ENCODE data around the gene RIIAD1.
"Not testable (repeated sequence)": the region's sequence is repeated elsewhere in the genome, so short reads cannot be mapped to it uniquely, and the experiment has no call there.

Gene RIIAD1

DNA sequence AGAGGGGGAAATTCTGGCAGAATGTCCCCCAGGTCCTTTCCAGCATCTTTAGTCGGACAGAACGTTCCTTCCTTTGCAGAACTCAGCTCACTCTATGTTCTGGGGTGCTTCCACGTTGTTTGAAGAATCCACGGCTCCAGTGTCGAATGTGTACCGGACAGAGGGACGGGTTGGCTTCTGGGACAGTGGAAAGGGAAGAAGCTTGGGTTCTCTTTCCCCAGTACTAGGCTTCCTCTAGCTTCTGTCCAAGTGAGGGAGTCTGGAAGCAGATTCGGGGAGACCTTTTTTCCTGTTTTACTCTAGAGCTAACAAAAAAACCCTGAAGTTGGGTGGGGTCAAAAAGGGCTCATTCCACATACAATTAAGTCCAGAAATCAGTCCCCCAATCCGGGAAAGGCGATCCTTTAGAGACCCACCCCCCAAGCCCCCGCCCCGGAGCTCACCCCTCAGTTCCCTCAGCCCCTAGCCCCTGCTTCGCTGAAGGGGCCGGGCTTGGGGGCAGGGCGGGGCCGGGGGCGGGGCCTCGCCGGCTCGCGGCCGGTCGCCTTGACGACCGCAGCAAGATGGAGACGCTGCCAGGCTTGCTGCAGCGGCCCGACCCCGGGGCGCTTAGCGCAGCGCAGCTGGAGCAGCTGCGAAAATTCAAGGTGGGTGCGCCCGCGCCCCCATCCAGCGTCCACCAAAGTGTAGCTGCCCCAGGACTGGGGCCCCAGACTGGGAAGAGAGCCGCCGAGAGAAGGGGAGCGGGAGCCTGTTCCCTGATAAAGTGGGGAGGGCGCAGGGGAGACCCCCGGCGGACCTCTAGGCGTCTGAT lies at the start of gene RIIAD1:
Gene RIIAD1 (plus strand): TSS at position 549 of the 814 bp plus-strand sequence. CDS start 15 bp downstream, at position 564.
- DNase-seq (ENCODE audit: low read depth in 2 of 2): no peak

DNA sequence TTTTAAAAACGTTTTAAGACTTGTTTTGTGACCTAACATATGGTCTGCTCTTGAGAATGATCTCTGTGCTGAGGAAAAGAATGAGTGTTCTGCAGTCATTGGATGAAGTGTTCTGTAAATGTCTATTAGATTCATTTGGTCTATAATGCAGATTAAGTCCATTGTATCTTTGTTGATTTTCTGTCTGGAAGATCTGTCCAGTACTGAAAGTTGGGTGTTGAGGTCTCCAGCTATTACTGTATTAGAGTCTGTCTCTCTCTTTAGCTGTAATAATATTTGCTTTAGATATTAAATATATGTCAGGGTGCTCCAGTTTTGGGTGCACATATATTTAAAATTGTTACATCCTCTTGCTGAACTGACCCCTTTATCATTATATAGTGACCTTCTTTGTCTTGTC lies 47.9 kb upstream of the RIIAD1 start:
- DNase-seq (ENCODE audit: low read depth in 2 of 2): no peak

GRCh38 chr1:151680391-151680790 lies 40.9 kb upstream of the RIIAD1 start:
- DNase-seq (ENCODE audit: low read depth in 2 of 2): no peak

GRCh38 chr1:151680826-151681225 lies 40.5 kb upstream of the RIIAD1 start:
- no peak for DNase-seq (ENCODE audit: low read depth in 2 of 2)

GRCh38 chr1:151681923-151682322 lies 39.4 kb upstream of the RIIAD1 start:
- DNase-seq (ENCODE audit: low read depth in 2 of 2): no peak

DNA sequence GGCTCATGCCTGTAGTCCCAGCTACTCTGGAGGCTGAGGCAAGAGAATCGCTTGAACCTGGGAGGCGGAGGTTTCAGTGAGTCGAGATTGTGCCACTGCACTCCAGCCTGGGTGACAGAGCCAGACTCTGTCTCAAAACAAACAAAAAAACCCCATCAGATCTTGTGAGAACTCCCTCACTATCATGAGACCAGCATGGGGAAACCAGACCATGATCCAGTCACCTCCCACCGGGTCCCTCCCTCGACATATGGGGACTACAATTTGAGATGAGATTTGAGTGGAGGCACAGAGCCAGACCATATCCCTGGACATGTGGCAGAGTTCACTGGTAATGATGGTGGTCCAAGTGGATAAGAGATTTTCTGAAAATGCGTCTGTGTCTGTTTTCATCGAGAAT lies 38.4 kb upstream of the RIIAD1 start:
- DNase-seq (ENCODE audit: low read depth in 2 of 2): not testable (repeated sequence)

- no peak for DNase-seq (ENCODE audit: low read depth in 2 of 2)
Measured at GRCh38 chr1:151684128-151684527, 37.2 kb upstream of the RIIAD1 start.

- no peak for DNase-seq (ENCODE audit: low read depth in 2 of 2)
Measured at GRCh38 chr1:151686561-151686960, 34.8 kb upstream of the RIIAD1 start.

- DNase-seq (ENCODE audit: low read depth in 2 of 2): no peak
Measured at GRCh38 chr1:151689494-151689893, 31.8 kb upstream of the RIIAD1 start.

DNA sequence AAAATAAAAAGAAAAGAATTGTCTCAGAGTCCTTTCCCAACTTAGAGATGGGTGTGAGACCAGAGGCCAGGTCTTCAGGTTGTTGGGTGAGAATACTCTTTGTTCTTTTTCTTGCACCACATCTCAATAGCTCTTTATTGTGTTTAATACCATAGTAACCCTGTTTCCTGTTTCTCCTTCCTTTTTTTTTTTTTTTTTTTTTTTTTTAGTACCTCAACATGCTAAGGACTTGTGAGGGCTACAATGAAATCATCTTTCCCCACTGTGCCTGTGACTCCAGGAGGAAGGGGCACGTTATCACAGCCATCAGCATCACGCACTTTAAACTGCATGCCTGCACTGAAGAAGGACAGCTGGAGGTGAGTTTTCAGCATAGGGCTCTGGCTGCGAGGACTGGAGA lies 29.1 kb upstream of the RIIAD1 start:
- no peak for DNase-seq (ENCODE audit: low read depth in 2 of 2)

GRCh38 chr1:151693057-151693651 lies 28.2 kb upstream of the RIIAD1 start:
- no peak for DNase-seq (ENCODE audit: low read depth in 2 of 2)

GRCh38 chr1:151701515-151701914 lies 19.8 kb upstream of the RIIAD1 start:
- DNase-seq (ENCODE audit: low read depth in 2 of 2): no peak

- DNase-seq (ENCODE audit: low read depth in 2 of 2): no peak
Measured at GRCh38 chr1:151702936-151703335, 18.4 kb upstream of the RIIAD1 start.

DNA sequence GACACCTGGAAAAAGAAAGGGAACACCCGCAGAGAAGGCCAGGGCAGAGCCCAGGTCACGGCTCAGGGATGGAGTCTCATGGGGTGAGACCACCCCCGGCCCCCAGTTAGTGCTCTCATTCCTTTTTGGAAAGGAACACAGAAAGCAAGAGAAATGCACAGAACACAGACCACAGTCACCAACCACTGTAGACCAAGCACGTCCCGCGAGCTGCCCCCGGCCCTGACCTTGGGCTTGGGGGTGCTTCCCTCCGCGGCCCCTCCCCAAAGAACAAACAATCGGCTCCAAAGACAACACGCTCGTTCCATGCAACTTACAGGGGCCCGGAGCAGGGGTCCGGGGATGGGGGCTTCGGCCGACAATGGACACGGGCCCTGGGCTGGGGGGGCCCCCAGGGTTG lies 17.5 kb upstream of the RIIAD1 start:
- no peak for DNase-seq (ENCODE audit: low read depth in 2 of 2)

DNA sequence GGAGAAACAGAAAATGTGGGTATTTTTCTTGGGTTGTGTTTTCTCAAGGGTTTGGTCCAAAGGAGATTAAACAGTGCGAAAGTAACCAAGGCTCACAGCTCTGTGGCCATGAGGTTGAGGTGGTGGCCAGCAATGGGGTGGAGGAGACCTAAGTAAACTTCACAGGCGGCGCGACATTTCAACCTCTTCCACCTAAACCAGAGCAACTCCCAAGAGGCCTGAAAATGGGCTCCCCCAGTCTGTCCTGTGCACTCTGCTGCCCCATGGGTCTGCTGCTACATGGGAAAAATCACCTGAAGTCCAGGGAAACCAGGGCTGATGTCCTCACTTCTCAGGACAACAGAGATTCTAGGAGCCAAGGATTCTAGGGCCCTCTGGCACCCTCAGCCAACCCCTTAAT lies 17.1 kb upstream of the RIIAD1 start:
- DNase-seq (ENCODE audit: low read depth in 2 of 2): no peak

- no peak for DNase-seq (ENCODE audit: low read depth in 2 of 2)
Measured at GRCh38 chr1:151705146-151705545, 16.2 kb upstream of the RIIAD1 start.

DNA sequence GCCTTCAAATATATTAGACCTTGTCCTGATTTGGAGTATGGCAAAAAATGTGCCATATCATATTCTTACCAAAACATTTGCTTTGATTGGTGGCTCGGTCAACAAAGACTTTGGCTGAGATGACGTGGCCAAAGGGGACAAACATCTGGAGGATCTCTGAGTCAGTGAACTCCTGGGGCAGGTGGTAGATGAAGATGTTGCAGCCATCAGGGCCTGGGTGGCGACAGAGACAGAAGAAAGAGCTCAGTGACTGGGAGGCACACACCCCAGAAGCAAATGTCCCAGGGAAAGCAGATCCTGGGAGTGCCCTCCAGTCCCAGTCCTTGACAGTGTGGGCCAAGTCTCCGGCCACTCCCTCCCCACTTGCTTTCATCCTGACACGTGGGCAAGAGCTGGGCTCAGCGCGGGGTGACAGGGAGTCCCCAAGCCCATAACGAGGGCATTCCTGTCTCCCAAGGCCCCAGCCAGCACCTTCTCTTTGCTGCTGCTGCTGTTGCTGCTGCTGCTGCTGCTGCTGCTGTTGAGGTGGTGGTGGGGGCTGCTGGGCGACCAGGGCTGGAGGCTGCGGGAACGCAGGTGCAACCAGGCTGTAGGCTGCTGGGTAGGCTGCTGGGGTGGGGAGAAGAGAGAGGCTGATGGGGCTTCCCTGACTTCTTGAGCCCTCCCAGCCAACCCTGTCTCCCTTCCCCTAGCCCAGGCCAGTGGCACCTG lies 15.4 kb upstream of the RIIAD1 start:
- no peak for DNase-seq (ENCODE audit: low read depth in 2 of 2)

GRCh38 chr1:151706464-151707415 lies 14.6 kb upstream of the RIIAD1 start:
- DNase-seq (ENCODE audit: low read depth in 2 of 2): no peak

DNA sequence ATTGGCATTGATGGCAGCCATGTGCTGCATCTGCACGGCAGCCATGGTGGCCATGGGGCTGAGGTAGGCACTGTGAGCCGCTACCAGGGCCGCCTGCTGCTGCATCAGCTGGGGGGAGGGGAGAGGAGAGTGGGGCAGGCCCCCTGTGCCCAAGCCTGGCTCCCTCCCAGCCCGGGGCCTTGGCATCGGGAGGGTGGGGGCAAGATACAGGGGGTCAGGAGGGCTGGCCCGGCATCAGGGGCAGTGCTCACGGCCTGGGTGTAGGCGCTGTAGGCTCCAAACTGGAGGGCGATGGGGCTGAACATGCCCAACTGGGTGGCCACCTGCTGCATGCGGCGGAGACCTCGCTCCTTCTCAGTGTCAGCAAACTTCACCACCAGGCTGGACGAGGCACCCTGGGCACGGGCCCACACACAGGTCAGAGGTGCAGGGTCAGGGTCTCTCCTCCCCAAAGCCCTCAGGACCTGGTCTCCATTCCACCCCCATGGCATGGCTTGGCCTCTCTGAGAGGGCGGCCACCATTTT lies 13.7 kb upstream of the RIIAD1 start:
- no peak for DNase-seq (ENCODE audit: low read depth in 2 of 2)

DNA sequence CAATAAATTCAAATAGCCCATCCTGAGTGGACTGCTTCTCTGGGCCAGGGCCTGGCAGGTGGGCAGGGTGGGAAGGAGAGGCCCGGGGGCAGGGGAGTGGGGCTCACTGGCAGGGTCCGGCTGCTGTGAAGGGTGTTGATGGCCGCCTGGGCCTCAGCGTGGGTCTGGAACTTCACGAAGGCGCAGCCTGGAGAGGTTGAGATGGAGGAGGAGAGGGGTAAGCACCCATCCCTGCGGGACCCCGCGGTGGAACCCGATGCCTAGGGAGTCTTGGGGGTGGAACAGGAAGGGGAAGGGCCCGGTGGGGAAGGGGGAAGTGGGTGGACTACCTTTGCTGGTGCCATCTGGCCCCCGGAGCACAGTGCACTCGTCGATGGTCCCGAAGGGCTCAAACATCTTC lies 12.4 kb upstream of the RIIAD1 start:
- no peak for DNase-seq (ENCODE audit: low read depth in 2 of 2)

DNA sequence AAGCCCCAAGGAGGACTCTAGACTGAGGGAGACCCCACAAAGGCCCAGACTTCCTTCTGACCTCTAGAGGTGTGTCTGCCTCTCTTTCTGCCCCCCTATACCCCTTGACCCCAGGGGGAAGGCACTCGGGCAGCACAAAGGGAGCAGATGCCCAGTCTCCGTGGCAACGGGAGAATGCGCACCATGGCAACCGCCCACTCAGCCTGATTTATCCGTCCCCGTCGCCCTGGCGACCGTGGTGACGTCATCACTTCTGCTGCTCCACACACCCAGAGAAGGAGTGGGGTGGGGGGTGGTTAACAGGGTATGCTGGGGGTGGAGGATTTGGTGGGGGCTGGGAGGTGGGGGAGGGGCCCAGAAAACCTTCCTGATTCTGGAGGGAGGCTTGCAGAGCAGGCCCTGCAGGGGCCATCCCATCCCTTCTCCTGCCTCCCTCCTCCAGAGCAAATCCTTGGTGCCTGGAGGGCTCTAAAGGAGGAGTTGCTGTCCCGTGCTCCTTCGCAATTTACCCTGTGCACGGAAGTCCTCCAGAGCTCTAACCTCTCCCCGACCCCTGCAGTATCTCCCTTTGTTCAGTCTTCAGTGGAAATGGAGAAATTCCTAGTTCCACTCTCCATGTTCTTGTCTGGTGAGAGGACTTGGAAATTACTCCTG lies 11.0 kb upstream of the RIIAD1 start:
- no peak for DNase-seq (ENCODE audit: low read depth in 2 of 2)
